Measurements from ENCODE around the gene PITPNM1. TPM values are rescaled to one million over a fixed set of nuclear protein-coding genes. Genes with fewer than 3 reads are reported as not detected.

The PITPNM1 gene
- total RNA-seq, 4 donors from 2014 or later, result 4.0 to 12.2 (median 7.7) TPM

DNA sequence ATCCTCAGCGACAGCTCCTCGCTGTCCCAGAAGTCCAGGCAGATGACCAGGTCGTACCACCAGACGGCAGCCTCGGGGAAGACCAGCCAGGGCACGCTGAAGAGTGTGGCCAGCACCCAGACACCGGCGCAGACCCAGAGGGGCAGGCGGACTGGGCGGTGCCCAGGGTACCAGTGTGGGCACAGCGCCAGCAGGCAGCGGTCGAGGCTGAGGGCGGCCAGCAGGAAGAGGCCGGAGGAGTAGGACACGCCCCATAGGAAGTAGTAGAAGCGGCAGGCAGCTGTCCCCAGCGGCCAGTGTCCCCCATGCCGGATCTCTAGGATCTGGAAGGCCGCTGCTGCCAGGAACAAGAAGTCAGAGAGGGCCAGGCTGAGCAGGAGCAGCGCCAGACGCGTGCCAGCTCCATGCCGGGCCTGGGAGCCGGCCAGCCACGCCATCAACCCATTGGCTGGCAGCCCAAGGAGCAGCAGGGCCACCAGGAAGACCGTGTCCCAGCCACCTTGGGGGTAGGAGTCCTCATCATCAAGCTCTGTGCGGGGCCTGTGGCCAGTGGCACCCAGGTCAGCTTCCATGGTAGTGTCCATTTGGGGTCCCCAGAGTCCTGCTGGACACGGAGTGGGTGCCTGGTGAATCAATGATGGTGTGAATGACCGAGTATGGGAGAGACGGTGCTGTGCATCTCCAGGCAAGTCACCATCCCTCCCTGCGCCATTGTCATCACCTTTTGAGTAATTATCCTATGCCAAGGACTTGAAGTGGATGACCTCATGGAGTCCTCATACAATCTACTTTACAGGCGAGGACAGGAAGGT, 52.8 kb downstream of the PITPNM1 start, which contains the start of gene GPR152:
Gene GPR152 (minus strand): TSS at position 589 of the 812 bp plus-strand sequence. CDS start 5 bp downstream, at position 584.
- no peaks in the 10 kb centered on the region for H3K9me3 ChIP-seq
- H3K4me3 ChIP-seq, result peak within 1 kb of the TSS; percentile 19 to 39 (median 30)
- no peak for TF ChIP-seq POLR2A (IDR thresholded peaks at IDR 0.05)
- TF ChIP-seq, protein P1, sequence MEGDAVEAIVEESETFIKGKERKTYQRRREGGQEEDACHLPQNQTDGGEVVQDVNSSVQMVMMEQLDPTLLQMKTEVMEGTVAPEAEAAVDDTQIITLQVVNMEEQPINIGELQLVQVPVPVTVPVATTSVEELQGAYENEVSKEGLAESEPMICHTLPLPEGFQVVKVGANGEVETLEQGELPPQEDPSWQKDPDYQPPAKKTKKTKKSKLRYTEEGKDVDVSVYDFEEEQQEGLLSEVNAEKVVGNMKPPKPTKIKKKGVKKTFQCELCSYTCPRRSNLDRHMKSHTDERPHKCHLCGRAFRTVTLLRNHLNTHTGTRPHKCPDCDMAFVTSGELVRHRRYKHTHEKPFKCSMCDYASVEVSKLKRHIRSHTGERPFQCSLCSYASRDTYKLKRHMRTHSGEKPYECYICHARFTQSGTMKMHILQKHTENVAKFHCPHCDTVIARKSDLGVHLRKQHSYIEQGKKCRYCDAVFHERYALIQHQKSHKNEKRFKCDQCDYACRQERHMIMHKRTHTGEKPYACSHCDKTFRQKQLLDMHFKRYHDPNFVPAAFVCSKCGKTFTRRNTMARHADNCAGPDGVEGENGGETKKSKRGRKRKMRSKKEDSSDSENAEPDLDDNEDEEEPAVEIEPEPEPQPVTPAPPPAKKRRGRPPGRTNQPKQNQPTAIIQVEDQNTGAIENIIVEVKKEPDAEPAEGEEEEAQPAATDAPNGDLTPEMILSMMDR (IDR thresholded peaks at IDR 0.05 in 4 of 5, conservative IDR thresholded peaks at IDR 0.05 in 1 of 5), result no peak
- in situ Hi-C loops (cut with MboI; ENCODE audit: low sequenced_read_pairs in 4 of 4) (no loop called here), intact Hi-C loops (cut with DNase I; ENCODE audit: low total_unique reads) (no loop called here)
- H3K36me3 ChIP-seq, result no peaks in the 10 kb centered on the region
- H3K27me3 ChIP-seq, result no peaks in the 10 kb centered on the region
- H3K4me1 ChIP-seq, result peaks cover 0 to 12% of the 10 kb centered on the region in 2 donors
- peak in 1 of 2 donors; percentile 52 for DNase-seq
- peak within 1 kb of the TSS; percentile 19 to 63 (median 52) for H3K27ac ChIP-seq
- peak; percentile 27 to 55 for ATAC-seq

DNA sequence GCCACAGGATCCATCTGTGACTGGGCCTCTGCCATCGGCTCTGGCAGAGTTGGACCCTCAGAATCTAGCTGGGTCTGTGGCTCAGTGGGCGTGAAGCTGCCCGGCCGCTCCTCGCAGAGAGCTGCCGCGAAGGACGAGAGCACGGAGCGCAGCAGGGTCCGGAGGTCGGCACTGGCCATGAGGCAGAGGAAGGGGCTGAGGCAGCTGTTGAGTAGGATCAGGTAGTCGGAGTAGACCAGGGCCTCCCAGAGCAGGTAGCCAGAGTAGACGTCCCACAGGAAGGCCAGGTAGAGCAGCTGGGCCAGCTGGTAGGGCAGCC, 53.5 kb downstream of the PITPNM1 start:
- intact Hi-C loops (cut with DNase I; ENCODE audit: low total_unique reads), result no loop called here
- peak overlapping the region; percentile 19 to 63 (median 52) for H3K27ac ChIP-seq
- H3K4me1 ChIP-seq, result peaks cover 0 to 12% of the 10 kb centered on the region in 2 donors
- H3K4me3 ChIP-seq, result peak overlapping the region in 1 of 4 donors; percentile 23
- ATAC-seq, result no peak
- no peak for DNase-seq
- in situ Hi-C loops (cut with MboI; ENCODE audit: low sequenced_read_pairs in 4 of 4), result no loop called here
- H3K9me3 ChIP-seq, result no peaks in the 10 kb centered on the region
- H3K36me3 ChIP-seq, result no peaks in the 10 kb centered on the region
- H3K27me3 ChIP-seq, result no peaks in the 10 kb centered on the region
- TF ChIP-seq, protein P1 (IDR thresholded peaks at IDR 0.05 in 4 of 5, conservative IDR thresholded peaks at IDR 0.05 in 1 of 5), result no peak
- no peak for TF ChIP-seq POLR2A (IDR thresholded peaks at IDR 0.05)

DNA sequence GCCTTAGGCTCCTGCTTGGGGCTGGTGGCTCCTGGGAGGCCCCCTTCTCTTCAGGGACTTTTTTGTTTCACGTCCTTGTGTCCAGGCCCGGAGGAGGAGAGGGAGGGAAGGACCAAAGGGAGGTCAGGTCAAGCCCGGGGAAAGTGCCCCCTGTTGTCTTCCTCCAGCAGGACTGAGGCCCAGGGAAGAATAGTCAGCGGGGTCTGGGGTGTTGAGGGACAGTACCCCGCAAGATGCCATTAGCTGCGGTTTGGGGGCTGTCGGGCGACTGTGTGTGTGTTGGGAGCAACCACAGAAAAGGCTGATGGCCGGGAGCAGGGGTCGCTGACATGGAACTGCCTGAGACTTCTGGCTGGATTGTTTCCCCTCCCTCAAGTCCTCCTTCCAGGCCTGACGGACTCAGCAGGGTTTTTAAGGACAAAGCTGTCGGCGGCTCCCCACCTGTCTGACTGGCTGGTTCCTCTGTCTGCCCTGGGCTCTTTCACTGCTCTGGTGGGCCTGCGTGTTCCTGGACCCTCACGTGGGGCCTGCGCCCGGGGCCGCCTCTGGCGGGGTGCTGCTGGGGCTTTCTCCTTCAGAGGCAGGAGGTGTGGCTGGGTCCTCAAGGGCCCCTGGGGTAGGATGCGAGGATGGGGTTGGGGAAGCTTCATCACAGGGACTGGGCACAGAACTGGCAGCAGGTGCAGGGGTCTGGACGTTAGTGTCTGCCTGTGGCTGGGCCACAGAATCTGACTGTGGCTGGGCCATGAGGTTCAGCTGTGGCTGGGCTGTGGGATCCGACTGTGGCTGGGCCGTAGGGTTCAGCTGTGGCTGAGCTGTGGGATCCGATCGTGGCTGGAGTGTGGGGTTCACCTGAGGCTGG, 54.1 kb downstream of the PITPNM1 start:
- peaks cover 0 to 12% of the 10 kb centered on the region in 2 donors for H3K4me1 ChIP-seq
- H3K27ac ChIP-seq, result no peak overlapping the region
- ATAC-seq (no peak), DNase-seq (no peak)
- H3K4me3 ChIP-seq, result no peak overlapping the region
- H3K27me3 ChIP-seq, result no peaks in the 10 kb centered on the region
- H3K36me3 ChIP-seq, result no peaks in the 10 kb centered on the region
- in situ Hi-C loops (cut with MboI; ENCODE audit: low sequenced_read_pairs in 4 of 4) (no loop called here), intact Hi-C loops (cut with DNase I; ENCODE audit: low total_unique reads) (no loop called here)
- H3K9me3 ChIP-seq, result no peaks in the 10 kb centered on the region
- TF ChIP-seq, protein P1 (IDR thresholded peaks at IDR 0.05 in 4 of 5, conservative IDR thresholded peaks at IDR 0.05 in 1 of 5), result no peak
- TF ChIP-seq POLR2A (IDR thresholded peaks at IDR 0.05), result no peak

DNA sequence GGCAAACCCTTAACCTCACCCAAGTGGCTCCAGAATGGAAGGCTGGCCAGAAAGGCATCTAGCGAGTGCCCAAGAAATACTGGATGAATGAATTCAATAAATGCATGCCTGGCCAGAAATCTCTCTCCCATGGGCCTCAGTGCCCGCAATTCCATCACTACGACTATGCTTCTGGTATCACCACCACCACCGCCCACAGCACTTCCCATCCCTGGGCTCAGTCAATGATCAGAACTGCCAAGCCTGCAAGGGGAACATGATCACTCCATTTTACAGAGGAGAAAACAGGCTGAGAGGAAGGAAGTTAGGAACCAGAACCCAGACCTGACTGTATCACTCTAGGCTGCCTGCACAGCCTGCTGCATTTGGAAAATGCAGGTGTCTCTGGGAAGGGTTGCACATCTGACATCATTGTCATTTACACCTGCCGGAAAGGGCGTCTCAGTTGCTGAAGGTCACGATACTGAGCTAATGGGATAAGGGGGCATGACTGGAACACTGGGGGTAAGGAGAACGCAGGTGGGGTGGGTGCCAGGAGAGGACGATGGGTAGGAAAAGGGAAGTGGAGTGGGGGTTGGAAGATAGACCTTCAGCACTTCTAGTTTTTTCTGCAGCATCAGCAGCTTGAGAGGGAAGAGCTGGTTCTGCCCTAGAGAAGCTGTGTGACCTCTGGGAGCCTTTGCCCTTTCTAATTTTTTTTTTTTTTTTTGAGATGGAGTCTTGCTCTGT, 55.9 kb downstream of the PITPNM1 start:
- intact Hi-C loops (cut with DNase I; ENCODE audit: low total_unique reads) (no loop called here), in situ Hi-C loops (cut with MboI; ENCODE audit: low sequenced_read_pairs in 4 of 4) (no loop called here)
- DNase-seq (no peak), ATAC-seq (no peak)
- Histone ChIP-seq H3K36me3 (no peaks in the 10 kb centered on the region), H3K27ac (no peak overlapping the region), H3K27me3 (no peaks in the 10 kb centered on the region), H3K9me3 (no peaks in the 10 kb centered on the region), H3K4me1 (peaks cover 0 to 12% of the 10 kb centered on the region in 2 donors), H3K4me3 (no peak overlapping the region)
- TF ChIP-seq, protein P1 (IDR thresholded peaks at IDR 0.05 in 4 of 5, conservative IDR thresholded peaks at IDR 0.05 in 1 of 5), result no peak
- TF ChIP-seq POLR2A (IDR thresholded peaks at IDR 0.05), result no peak
